ENCODE data around the gene DYRK1A.

DYRK1A gene

DNA sequence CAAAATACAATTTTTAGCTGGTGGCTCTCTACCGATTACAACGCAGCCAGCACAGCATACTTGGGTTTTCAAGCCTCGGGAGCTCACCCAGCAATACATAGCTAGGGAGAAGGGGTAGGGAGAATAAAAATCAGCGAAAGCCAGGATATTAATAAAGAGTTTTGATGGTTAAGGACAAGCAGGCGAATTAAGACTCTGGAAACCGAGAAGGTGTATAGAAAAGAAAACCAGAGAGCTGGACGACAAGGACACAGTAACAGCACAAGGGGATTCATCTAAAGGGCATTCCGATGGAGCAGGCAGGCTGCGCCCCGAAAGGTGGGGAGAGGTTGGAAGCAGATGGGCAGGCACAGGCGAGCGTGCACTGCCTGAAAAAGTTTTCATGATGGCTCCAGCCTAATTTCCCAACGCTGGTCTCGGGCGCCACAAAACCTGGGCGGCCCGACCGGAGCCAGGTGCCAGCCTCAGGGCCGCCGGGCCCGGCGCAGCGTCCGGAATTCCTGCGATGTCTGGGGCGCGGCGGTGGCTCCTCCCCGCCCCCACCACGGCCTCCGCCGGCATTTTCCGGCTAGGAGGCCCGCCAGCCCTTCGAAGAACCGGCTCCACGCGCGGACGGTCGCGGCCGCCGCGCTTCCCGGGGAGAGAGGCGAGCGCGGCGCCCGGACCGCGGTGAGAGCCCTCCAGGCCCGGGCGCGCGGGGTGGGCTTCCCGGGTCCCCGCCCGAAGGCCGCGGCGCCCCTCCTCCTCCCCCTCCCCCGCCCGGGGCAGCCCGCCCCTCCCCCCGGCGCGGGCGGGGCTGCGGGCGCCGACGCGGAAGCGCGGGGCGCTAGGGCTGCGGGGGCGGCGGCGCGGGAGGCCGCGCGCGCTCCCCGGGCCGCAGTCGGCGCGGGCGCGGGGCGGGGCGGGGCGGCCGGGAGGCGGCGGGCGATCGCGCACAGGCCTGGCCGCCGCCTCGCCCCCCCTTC, 774 bp upstream of the DYRK1A start:
- peak; percentile 19 to 88 (median 80) for DNase-seq

DNA sequence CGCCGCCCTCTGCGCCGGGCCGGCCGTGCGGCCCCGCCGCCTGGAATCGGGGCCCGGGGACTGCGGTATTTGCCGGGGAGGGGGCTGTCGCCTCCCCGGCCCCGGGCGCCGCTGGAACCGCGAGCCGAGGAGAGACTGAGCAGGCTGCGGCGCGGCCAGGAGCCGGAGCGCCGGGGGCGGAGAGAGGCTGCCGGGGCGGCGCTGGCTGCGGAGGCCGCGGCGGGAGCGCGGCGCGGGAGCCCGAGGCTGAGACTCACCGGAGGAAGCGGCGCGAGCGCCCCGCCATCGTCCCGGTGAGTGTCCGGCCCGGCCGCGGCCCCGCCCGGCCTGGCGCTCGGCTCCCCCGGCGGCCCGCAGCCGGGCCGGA, 746 bp downstream of the DYRK1A start:
- DNase-seq = peak; percentile 24 to 72 (median 60)

GRCh38 chr21:37367703-37368540, 1.3 kb downstream of the DYRK1A start:
- DNase-seq = peak; percentile 38 to 65 (median 52)

DNA sequence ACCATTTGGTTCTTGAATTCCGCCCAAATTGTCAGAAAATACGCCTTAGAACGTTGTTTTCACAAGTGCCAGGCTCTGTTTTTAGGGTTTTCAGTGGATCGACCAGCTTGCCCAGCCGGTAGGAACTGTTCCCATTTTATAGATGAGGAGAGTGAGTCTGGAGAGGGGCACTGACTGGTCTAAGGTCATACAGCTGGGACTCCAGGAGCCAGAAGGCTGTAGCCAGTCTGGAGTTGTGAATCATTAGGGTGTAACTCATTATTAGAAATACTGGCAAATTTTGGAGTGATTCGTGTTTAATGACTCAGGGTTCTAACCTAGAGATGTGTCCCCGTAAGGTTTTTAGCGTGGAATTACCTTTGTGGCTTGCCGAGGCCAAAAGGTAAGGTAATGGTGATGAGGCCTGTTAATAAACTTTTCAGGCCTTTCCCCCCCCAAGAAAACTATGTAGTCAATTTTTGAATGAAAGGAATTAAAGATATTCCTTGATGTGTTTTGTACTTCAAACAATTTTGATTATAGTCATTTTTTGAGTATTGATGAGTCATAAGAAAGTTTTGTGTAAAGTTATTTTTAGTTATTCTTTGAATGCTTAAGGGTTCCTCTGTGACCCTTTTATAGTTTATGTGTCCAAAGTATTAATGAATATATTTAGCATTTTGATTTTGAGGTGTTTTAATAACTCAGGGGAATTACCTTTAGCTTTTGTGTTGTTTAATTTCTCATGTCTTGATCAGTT, 2.1 kb downstream of the DYRK1A start:
- DNase-seq = peak in 2 of 4 experiments; percentile 28 to 29

DNA sequence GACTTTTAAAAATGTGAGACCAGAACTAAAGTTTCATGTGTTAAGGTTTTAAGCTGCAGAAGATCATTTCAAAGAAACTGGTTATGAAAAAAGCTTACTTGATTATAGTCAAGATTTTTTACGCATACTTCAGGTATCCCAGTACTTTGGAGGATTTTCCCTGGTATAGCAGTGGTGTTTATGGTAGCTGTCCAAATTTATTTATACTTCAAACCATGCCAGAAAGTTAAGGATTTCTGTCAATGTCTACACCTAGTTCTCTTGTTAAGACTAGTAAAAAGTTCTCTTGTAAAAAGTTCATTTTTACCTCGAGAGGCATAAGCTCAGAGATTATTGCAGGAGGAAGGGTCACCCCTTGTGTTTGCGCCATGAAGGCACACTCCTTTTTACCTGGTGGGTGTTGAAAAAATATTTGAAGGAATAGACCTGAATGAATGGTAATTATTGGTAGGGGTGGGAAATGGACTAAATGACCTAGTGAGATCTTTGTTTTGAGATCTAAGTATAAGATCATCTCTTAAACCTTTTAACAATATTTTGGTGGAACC, 2.8 kb downstream of the DYRK1A start:
- DNase-seq = no peak

DNA sequence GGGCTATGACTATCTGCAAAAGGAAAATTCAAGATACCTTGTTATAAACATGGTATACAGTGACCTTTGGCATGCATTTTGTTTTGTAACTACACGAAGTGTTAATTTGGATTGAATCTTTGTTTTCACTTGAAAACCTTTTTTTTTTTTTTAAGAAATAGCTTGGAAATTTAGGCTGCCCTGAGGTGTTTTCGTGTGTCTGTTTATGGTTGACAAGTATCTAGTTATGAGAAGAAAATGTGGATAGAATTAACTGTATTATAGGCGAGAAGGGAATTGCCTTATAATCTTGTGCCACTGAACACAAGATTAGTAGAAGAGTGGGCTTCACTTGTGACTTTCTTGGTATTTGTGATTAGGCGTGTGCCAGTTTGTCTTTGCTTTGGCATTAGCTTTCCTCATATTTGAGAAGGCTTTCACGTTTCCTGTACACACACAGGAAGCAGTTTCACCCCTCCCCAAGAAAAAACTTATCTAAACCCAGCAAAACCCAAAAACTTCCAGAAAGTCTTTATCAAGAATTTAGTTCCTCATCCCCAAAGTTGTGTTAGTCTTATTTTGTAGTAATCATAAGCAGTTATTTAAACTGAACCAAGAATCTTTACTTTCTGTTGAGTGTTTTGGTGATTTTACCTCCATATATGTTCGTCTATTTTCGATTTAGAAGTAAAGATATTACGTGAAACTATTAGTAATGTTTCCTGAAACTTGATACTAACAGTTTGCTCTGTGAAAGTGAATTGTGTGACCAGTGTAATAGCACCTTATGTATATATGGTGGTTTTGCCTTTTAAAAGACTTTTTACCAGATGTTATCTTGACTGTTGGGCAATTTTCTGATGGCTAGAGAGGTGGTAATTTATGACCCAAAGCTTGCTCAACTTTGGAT, 3.8 kb downstream of the DYRK1A start:
- peak in 3 of 4 experiments; percentile 14 to 26 (median 25) for DNase-seq

- DNase-seq = no peak
Observed at GRCh38 chr21:37371041-37371397, 4.4 kb downstream of the DYRK1A start.

- DNase-seq = no peak
Observed at GRCh38 chr21:37372127-37372731, 5.7 kb downstream of the DYRK1A start.

GRCh38 chr21:37372951-37373350, 6.4 kb downstream of the DYRK1A start:
- DNase-seq = no peak

GRCh38 chr21:37373539-37373938, 7.0 kb downstream of the DYRK1A start:
- no peak for DNase-seq

DNA sequence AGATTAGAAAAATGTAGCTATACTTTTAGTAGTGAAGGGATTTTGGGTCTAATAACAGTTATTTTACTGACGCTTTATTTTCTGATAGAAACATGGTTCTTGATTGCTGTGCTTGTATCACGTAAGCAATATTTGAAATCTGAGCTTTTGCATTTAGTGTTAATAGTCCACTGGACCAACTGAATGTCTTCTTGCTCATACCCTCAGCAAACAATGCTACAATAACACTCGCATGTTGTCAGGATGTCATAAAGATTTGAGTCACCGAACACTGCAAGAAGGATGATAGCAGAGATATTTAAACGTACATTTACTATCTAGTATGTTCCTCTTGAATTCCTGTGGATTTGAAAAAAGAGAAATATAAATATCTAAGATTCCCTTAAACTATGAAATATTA, 7.5 kb downstream of the DYRK1A start:
- DNase-seq = no peak

DNA sequence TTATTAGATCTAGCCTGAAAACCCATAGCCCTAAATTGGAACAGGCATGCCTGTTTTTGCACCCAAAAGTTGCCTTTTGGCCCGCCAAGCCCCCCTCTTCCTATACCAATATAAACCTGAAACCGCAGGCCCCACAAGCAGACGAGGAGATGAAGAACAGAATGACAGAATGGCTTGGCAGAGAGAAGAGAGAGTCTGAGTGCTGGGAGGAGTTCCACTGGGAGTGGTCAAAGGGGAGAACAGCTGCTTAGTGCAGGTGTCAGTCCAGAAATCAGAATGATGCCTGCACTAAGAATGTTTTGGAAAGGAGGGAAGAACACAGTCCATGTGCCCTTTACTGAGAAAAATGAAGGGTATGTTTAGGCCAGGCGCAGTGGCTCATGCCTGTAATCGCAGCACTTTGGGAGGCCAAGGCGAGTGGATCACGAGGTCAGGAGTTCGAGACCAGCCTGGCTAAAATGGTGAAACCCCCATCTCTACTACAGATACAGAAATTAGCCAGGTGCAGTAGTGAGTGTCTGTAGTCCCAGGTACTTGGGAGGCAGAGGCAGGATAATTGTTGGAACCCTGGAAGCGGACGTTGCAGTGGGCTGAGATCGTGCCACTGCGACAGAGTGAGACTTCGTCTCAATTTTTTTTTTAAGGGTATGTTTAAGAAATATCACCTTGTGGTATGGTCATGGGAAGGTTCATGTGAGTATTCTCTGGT, 9.4 kb downstream of the DYRK1A start:
- DNase-seq = no peak

DNA sequence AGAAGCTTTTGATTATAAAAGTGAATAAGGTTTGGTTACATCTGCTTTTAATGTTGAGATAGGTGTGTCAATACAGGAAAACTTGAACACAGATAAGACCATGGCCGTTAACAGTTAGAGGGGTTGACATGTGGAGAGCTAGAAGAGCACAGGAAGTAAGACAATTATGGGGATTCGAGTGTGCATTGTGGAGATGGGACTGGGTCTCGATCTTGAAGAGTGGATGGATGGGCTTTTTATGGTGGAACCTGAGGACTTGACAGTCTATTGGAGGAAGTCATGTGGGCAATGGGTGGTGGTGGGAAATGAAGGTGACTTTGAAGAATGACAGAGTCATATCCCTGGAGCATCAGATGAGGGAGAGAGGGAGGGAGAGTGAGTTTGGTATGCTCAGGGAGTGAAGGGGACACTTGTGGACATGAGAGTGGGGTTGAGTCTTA, 12.1 kb downstream of the DYRK1A start:
- DNase-seq = no peak

DNA sequence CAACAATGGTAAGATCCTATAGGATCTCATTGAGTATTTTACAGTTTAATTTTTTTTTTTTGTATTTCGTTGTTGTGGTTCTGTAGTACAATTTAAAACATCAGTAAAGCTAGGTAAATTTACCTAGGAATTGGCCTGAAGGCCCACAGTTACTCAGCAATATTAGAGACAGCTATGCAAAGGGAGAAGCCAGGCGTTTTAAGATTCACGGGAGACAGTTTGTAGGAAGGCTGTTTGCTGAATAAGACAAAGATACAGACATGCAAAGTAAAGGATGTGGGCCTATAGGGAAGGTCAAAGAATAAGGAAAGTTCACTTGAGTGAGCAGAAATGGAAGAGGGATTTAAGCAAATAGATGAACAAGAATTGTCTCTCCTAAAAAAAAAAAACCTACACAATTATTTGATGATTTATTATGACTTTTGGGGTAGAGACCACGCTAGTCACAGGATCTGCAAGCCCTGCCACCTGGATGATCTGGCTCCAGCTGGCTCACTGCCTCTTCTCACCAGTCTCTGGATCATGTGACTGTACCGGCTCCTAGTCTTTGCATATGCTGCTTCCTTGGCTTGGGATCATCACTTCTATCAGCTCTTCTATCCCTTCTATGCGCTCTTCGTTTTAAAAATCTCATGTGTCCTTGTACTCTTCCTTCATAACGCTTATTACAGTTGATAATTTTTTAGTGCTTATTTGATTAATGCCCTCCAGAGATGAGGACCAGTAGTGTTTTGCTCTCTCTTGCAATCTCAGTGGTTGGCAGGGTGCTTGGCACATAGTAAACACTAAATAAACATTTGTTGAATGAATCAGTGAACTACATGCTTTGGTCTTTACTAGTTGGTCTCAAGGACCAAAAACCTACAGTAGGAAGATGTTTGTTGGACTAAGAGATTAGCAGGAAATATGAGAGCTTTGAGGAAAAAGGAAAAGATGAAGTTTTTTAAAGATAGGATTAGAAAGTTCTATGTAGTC, 14.1 kb downstream of the DYRK1A start:
- DNase-seq = peak in 1 of 4 experiments; percentile 37

- DNase-seq = no peak
Observed at GRCh38 chr21:37381883-37382585, 15.5 kb downstream of the DYRK1A start.

GRCh38 chr21:37383086-37383485, 16.5 kb downstream of the DYRK1A start:
- DNase-seq = no peak

DNA sequence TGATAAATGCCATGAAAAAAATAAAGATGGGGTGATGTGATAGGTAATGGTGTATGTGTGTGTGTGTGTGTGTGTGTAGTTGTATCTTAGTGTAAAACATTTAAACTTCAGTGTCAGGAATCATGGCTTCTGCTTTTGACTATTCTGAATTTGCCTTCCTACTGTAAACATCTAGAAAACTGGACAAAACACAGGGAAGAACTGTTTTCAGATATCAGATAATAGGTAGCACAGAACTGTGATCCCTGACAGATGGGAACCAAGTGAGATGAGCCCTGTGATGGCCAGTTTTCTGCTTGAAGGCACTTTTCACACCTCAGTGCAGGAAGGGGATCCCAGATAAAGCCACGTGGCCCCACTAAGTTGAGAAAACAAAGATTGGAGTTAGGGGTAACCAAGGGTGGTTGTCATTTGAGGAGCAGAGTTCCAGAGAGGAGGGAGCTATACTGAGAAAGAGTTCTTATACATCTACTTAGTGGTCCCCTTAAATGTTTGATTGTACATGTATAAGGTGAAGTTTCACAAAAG, 17.3 kb downstream of the DYRK1A start:
- no peak for DNase-seq

DNA sequence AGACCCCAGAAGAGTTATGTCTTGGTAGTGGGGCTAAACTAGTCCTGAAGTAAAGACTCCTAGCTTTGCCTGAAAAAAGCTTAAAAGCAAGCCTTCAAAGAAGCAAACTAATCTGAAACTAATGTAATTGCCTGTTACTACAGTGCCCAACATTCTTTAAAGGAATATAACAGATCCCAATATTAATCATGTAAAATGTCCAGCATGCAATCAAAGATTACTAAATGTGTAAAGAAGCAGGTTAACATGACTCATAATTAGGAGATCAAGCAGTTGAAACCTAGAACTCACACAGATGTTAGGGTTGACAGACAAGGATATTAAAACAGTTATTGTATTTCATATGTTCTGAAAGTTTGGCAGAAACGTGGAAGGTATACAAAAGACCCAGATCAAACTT, 17.8 kb downstream of the DYRK1A start:
- no peak for DNase-seq
